Esophagus squamous epithelium (tissue), 4 donors: ENCODE measurements around the gene AGBL5.

Experiments used
- CTCF ChIP-seq, 6 experiments: fragments of 450-650 bp in 4 of 6; fragments of 200-600 bp in 2 of 6; sonication (generic) in 2 of 6; IDR thresholded peaks; one replicate each; pipeline ENCODE4 v1.5.1; 2016 to 2019; ENCODE audit warnings: antibody characterized with exemption in 6 of 6, mild to moderate bottlenecking in 4 of 6, moderate library complexity in 4 of 6
- POLR2A ChIP-seq, 4 donors: fragments of 450-650 bp; IDR thresholded peaks; one replicate each; pipeline ENCODE4 v1.6.1; 2017; ENCODE audit warnings: antibody characterized with exemption in 4 of 4, mild to moderate bottlenecking in 4 of 4, moderate library complexity in 3 of 4

GRCh38 chr2:27071990-27072830 lies 20.7 kb downstream of the AGBL5 start:
- TF ChIP-seq CTCF (IDR thresholded peaks at IDR 0.05) = no peak
- TF ChIP-seq POLR2A (IDR thresholded peaks at IDR 0.05) = no peak
